H9 (cell line): ENCODE results near the gene THRB. TPM values are rescaled to one million over a fixed set of nuclear protein-coding genes. Genes with fewer than 3 reads are reported as not detected.
A peak's percentile ranks its signal among the peaks of the same experiment; 100 is the strongest.

Experiments used
- DNase-seq: peaks from one replicate; pipeline ENCODE4 v3.0.0-alpha.2; 2017
- H2AFZ ChIP-seq: one replicate; pipeline ENCODE4 v1.6.1; 2013; ENCODE audit warnings: mild to moderate bottlenecking, low read length, control low read depth, moderate library complexity
- H2AK5ac ChIP-seq: 2 replicates; pipeline ENCODE4 v1.6.1; 2013; ENCODE audit warnings: low read length, control low read depth, mixed read lengths; ENCODE audit not compliant: insufficient read length
- H2BK120ac ChIP-seq: one replicate; pipeline ENCODE4 v1.6.1; 2013; ENCODE audit warnings: low read depth, mild to moderate bottlenecking, low read length, control low read depth, inconsistent platforms; ENCODE audit not compliant: poor library complexity, severe bottlenecking
- H2BK12ac ChIP-seq: 2 replicates; pipeline ENCODE4 v1.6.1; 2013; ENCODE audit warnings: low read length, control low read depth, mixed read lengths, low read depth; ENCODE audit not compliant: insufficient read length
- H2BK15ac ChIP-seq: 2 replicates; pipeline ENCODE4 v1.6.1; 2013; ENCODE audit warnings: low read depth, low read length, control low read depth
- H2BK20ac ChIP-seq: one replicate; pipeline ENCODE4 v1.6.1; 2013; ENCODE audit warnings: low read depth, mild to moderate bottlenecking, low read length, control low read depth, inconsistent platforms; ENCODE audit not compliant: poor library complexity, severe bottlenecking
- H2BK5ac ChIP-seq: 2 replicates; pipeline ENCODE4 v1.6.1; 2013; ENCODE audit warnings: low read length, control low read depth, mixed read lengths; ENCODE audit not compliant: insufficient read length
- H3K14ac ChIP-seq: 2 replicates; pipeline ENCODE4 v1.6.1; 2013; ENCODE audit warnings: low read length, control low read depth; ENCODE audit not compliant: insufficient read depth
- H3K18ac ChIP-seq: 2 replicates; pipeline ENCODE4 v1.6.1; 2013; ENCODE audit warnings: low read depth, mild to moderate bottlenecking, mixed read lengths, low read length, control low read depth; ENCODE audit not compliant: insufficient read length
- H3K23ac ChIP-seq: 2 replicates; pipeline ENCODE4 v1.6.1; 2013; ENCODE audit warnings: low read length, control low read depth, mixed read lengths, low read depth; ENCODE audit not compliant: insufficient read length
- H3K23me2 ChIP-seq: 2 replicates; pipeline ENCODE4 v1.6.1; 2013; ENCODE audit warnings: low read depth, mild to moderate bottlenecking, mixed read lengths, low read length, control low read depth; ENCODE audit not compliant: insufficient read length, poor library complexity, severe bottlenecking
- H3K27ac ChIP-seq: 2 replicates; pipeline ENCODE4 v1.5.1; 2013; ENCODE audit warnings: low read length, control low read depth, mixed read lengths, low read depth; ENCODE audit not compliant: insufficient read length
- H3K27me3 ChIP-seq: 2 replicates; pipeline ENCODE4 v1.6.1; 2013; ENCODE audit warnings: low read length, control low read depth, inconsistent platforms; ENCODE audit not compliant: insufficient read depth
- H3K4ac ChIP-seq: 2 replicates; pipeline ENCODE4 v1.6.1; 2013; ENCODE audit warnings: low read depth, mild to moderate bottlenecking, control low read depth, inconsistent platforms, low read length, moderate library complexity
- H3K4me1 ChIP-seq: 2 replicates; pipeline ENCODE4 v1.6.1; 2013; ENCODE audit warnings: low read length, control low read depth, inconsistent platforms; ENCODE audit not compliant: insufficient read depth
- H3K4me2 ChIP-seq: 2 replicates; pipeline ENCODE4 v1.6.1; 2013; ENCODE audit warnings: low read length, control low read depth, mixed read lengths; ENCODE audit not compliant: insufficient read length, insufficient read depth
- H3K56ac ChIP-seq: 2 replicates; pipeline ENCODE4 v1.6.1; 2013; ENCODE audit warnings: low read depth, mild to moderate bottlenecking, mixed read lengths, low read length, control low read depth; ENCODE audit not compliant: insufficient read length
- H3K79me1 ChIP-seq: 2 replicates; pipeline ENCODE4 v1.6.1; 2013; ENCODE audit warnings: low read depth, mild to moderate bottlenecking, moderate library complexity, low read length, control low read depth, inconsistent platforms; ENCODE audit not compliant: insufficient read depth, poor library complexity, severe bottlenecking
- H3K79me2 ChIP-seq: 2 replicates; pipeline ENCODE4 v1.6.1; 2013; ENCODE audit warnings: low read length, control low read depth, inconsistent platforms; ENCODE audit not compliant: insufficient read depth
- H3K9ac ChIP-seq: 2 replicates; pipeline ENCODE4 v1.6.1; 2013; ENCODE audit warnings: low read length, control low read depth, mixed read lengths; ENCODE audit not compliant: insufficient read length; ENCODE audit errors: extremely low read depth
- H3K9me3 ChIP-seq: one replicate; pipeline ENCODE4 v1.6.1; 2013; ENCODE audit warnings: low read depth, low read length, inconsistent platforms; ENCODE audit not compliant: control insufficient read depth
- H3T11ph ChIP-seq: one replicate; pipeline ENCODE4 v1.6.1; 2013; ENCODE audit warnings: mild to moderate bottlenecking, low read length, control low read depth, inconsistent platforms
- H4K20me1 ChIP-seq: one replicate; pipeline ENCODE4 v1.6.1; 2013; ENCODE audit not compliant: control insufficient read depth, insufficient read length, insufficient read depth
- H4K5ac ChIP-seq: 2 replicates; pipeline ENCODE4 v1.6.1; 2013; ENCODE audit warnings: low read depth, mild to moderate bottlenecking, mixed read lengths, low read length, control low read depth; ENCODE audit not compliant: insufficient read length
- H4K8ac ChIP-seq: replicated peaks from 2 replicates; pipeline ENCODE4 v1.6.1; 2013; ENCODE audit warnings: low read length, control low read depth, mixed read lengths, low read depth; ENCODE audit not compliant: insufficient read length
- H4K91ac ChIP-seq: 2 replicates; pipeline ENCODE4 v1.6.1; 2013; ENCODE audit warnings: low read depth, mild to moderate bottlenecking, moderate library complexity, mixed read lengths, low read length, control low read depth; ENCODE audit not compliant: insufficient read length
- H3K27ac Mint-ChIP-seq, 3 experiments: 2 replicates in 2 of 3; 3 replicates in 1 of 3; pipeline ENCODE4 v1.8.0; 2020 to 2021; ENCODE audit warnings: mixed read lengths in 3 of 3, mild to moderate bottlenecking in 1 of 3, moderate library complexity in 1 of 3
- H3K27me3 Mint-ChIP-seq: 2 replicates; pipeline ENCODE4 v1.8.0; 2021; ENCODE audit warnings: low read depth, mild to moderate bottlenecking, moderate library complexity, mixed read lengths
- H3K36me3 Mint-ChIP-seq, 3 experiments: 2 replicates in 2 of 3; 3 replicates in 1 of 3; pipeline ENCODE4 v1.8.0; 2020 to 2021; ENCODE audit warnings: low read depth in 3 of 3, mixed read lengths in 3 of 3; ENCODE audit not compliant: insufficient read depth in 1 of 3
- H3K4me1 Mint-ChIP-seq, 2 experiments: 2 replicates each; pipeline ENCODE4 v1.8.0; 2020; ENCODE audit warnings: mixed read lengths in 2 of 2
- H3K4me3 Mint-ChIP-seq, 2 experiments: 2 replicates in 1 of 2; 3 replicates in 1 of 2; pipeline ENCODE4 v1.8.0; 2020 to 2021; ENCODE audit warnings: mild to moderate bottlenecking in 2 of 2, mixed read lengths in 2 of 2, moderate library complexity in 1 of 2
- H3K9me3 Mint-ChIP-seq, 2 experiments: 2 replicates in 1 of 2; 3 replicates in 1 of 2; pipeline ENCODE4 v1.8.0; 2020; ENCODE audit warnings: mild to moderate bottlenecking in 2 of 2, mixed read lengths in 2 of 2, moderate library complexity in 1 of 2
- WGBS: extraction: QIAGEN DNeasy Blood & Tissue Kit; methylation state at CpG from one replicate; pipeline ENCODE4 v1.1.7; 2013; ENCODE audit warnings: missing lambda C conversion rate, low lambda C conversion rate, mixed read lengths; ENCODE audit not compliant: insufficient read length; ENCODE audit errors: extremely low coverage; 5-methylcytosine and 5-hydroxymethylcytosine counted together
- total RNA-seq: library from RNA; stranded (reverse); gene quantifications from 2 replicates; pipeline ENCODE4 v1.2.1, GENCODE V29; 2021
- TF ChIP-seq, protein P1 (sequence below): fragments of 200-600 bp; sonication (generic); conservative IDR thresholded peaks from 3 replicates; pipeline ENCODE4 v1.8.0; 2021; ENCODE audit warnings: antibody characterized with exemption, mild to moderate bottlenecking

The THRB gene
- total RNA-seq, 1 experiment from 2014 or later: 8.6 TPM

DNA sequence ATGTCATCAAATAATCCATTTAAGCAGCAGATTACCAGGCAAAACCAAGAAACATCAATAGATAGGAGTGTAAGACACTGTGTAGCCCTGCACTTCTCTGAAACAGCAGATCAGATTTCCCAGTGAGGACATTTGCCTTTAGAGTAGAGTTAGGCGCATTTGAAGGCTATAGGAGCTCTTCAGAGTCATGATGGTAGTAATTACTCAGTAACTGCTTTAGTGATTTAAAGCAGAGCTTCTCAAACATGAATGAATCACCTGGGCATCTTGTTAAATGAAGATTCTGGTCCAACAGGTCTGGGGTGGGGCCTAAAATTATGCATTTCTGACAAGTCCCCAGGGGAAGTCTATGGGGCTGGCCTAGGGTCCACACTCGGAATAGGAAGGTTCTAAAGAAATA is 36.9 kb downstream of the THRB start:
- Histone ChIP-seq H4K91ac (no peak overlapping the region), H3K79me2 (no peaks in the 10 kb centered on the region), H4K5ac (no peak overlapping the region), H2BK120ac (no peak overlapping the region), H3T11ph (no peak overlapping the region), H2BK20ac (no peak overlapping the region), H3K23me2 (no peaks in the 10 kb centered on the region), H3K27me3 (no peaks in the 10 kb centered on the region), H2BK15ac (no peak overlapping the region), H2BK12ac (no peak overlapping the region), H3K14ac (no peak overlapping the region), H3K4me1 (no peaks in the 10 kb centered on the region), H2AFZ (no peak overlapping the region), H4K20me1 (no peaks in the 10 kb centered on the region), H3K9me3 (no peaks in the 10 kb centered on the region), H3K23ac (no peak overlapping the region), H3K4me2 (no peak overlapping the region), H3K56ac (no peak overlapping the region), H4K8ac (no peak overlapping the region), H2AK5ac (no peak overlapping the region), H2BK5ac (no peak overlapping the region), H3K79me1 (no peaks in the 10 kb centered on the region), H3K9ac (no peak overlapping the region), H3K27ac (no peak overlapping the region), H3K4ac (no peak overlapping the region), H3K18ac (no peak overlapping the region)
- TF ChIP-seq, protein P1, sequence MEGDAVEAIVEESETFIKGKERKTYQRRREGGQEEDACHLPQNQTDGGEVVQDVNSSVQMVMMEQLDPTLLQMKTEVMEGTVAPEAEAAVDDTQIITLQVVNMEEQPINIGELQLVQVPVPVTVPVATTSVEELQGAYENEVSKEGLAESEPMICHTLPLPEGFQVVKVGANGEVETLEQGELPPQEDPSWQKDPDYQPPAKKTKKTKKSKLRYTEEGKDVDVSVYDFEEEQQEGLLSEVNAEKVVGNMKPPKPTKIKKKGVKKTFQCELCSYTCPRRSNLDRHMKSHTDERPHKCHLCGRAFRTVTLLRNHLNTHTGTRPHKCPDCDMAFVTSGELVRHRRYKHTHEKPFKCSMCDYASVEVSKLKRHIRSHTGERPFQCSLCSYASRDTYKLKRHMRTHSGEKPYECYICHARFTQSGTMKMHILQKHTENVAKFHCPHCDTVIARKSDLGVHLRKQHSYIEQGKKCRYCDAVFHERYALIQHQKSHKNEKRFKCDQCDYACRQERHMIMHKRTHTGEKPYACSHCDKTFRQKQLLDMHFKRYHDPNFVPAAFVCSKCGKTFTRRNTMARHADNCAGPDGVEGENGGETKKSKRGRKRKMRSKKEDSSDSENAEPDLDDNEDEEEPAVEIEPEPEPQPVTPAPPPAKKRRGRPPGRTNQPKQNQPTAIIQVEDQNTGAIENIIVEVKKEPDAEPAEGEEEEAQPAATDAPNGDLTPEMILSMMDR: no peak
- H3K36me3 Mint-ChIP-seq: no peaks in the 10 kb centered on the region
- H3K27me3 Mint-ChIP-seq: no peaks in the 10 kb centered on the region
- H3K4me1 Mint-ChIP-seq: peaks cover 2 to 7% of the 10 kb centered on the region in 2 experiments; a peak in 3 of 4 replicates
- no peaks in the 10 kb centered on the region for H3K9me3 Mint-ChIP-seq
- no peak for DNase-seq
- no peak overlapping the region for H3K4me3 Mint-ChIP-seq
- no CpG with 5 or more reads among the region's 2 CpGs for WGBS
- H3K27ac Mint-ChIP-seq: peak overlapping the region in 1 of 3 experiments; percentile 19; a peak in 1 of 7 replicates
